Measurements from ENCODE around the gene GABARAPL1. TPM values are rescaled to one million over a fixed set of nuclear protein-coding genes. Genes with fewer than 3 reads are reported as not detected.
"Not testable (repeated sequence)": the region's sequence is repeated elsewhere in the genome, so short reads cannot be mapped to it uniquely, and the experiment has no call there.

Gene GABARAPL1
- total and polyA plus RNA-seq, 7 donors, result 36.1 to 268 (median 198) TPM

DNA sequence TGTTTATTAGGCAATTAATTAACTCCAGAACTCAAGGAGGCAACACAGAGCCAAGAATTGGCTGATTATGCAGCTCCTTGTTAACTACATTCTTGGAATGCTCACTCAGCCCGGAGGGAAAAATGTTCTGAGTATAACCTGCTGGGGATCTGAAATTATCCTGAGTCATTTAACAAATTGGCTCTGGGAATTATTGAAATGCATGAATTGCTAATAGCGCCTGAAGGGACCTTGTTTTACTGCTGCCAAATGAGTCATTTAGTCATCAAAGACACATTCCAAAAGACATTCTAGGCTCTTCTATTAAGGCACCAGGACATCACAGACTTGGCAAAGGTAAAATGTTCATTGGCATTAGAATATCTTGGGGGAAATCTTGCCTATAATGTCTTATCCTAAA, 20.8 kb upstream of the GABARAPL1 start:
- no peak overlapping the region for H3K4me3 ChIP-seq
- no peaks in the 10 kb centered on the region for H3K9me3 ChIP-seq
- H3K4me1 ChIP-seq, result no peaks in the 10 kb centered on the region
- ATAC-seq, result no peak
- intact Hi-C loops (cut with DNase I), result loop anchor here (1.0 to 10.0 kb wide), 3 partner anchors 38 to 157 kb away; partner anchors contain the start of gene CLEC9A (in 1 of the 2)
- H3K27ac ChIP-seq, result no peak overlapping the region
- WGBS, 3 donors, result 32 to 48% (median 36%) methylated on average over 2 of the region's 2 CpGs
- no peak for DNase-seq
- no peaks in the 10 kb centered on the region for H3K36me3 ChIP-seq (ENCODE audit: insufficient read depth in 1 of 2, low read depth in 1 of 2)
- H3K27me3 ChIP-seq (ENCODE audit: insufficient read depth in 3 of 3, low read length in 2 of 3), result no peaks in the 10 kb centered on the region
- TF ChIP-seq, protein P1, sequence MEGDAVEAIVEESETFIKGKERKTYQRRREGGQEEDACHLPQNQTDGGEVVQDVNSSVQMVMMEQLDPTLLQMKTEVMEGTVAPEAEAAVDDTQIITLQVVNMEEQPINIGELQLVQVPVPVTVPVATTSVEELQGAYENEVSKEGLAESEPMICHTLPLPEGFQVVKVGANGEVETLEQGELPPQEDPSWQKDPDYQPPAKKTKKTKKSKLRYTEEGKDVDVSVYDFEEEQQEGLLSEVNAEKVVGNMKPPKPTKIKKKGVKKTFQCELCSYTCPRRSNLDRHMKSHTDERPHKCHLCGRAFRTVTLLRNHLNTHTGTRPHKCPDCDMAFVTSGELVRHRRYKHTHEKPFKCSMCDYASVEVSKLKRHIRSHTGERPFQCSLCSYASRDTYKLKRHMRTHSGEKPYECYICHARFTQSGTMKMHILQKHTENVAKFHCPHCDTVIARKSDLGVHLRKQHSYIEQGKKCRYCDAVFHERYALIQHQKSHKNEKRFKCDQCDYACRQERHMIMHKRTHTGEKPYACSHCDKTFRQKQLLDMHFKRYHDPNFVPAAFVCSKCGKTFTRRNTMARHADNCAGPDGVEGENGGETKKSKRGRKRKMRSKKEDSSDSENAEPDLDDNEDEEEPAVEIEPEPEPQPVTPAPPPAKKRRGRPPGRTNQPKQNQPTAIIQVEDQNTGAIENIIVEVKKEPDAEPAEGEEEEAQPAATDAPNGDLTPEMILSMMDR (IDR thresholded peaks at IDR 0.05), result no peak

DNA sequence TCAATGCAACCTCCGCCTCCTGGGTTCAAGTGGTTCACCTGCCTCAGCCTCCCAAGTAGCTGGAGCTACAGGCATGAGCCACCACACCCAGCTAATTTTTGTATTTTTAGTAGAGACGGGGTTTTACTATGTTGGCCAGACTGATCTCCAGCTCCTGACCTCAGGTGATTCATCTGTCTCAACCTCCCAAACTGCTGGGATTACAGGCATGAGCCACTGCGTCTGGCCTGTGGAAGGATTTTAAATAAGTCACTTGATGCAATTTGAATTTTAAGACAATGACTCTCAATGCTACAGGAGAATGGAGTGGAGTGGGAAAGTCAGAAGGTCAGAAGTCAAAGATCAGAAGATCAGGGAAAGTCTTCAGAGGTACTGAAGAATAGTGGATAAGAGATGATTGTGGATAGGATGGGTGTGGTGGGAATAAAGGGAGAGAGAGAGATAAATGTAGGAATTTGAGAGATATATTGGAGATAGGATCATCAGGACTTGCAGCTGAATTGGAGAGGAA, 18.5 kb upstream of the GABARAPL1 start:
- intact Hi-C loops (cut with DNase I), result loop anchor here in 1 of 2 donors (10.0 kb wide), 1 partner anchor 159 kb away; the partner anchor contains the start of gene CLEC9A
- H3K9me3 ChIP-seq, result no peaks in the 10 kb centered on the region
- TF ChIP-seq, protein P1 (IDR thresholded peaks at IDR 0.05), result no peak
- no peaks in the 10 kb centered on the region for H3K4me1 ChIP-seq
- H3K36me3 ChIP-seq (ENCODE audit: insufficient read depth in 1 of 2, low read depth in 1 of 2), result no peaks in the 10 kb centered on the region
- H3K4me3 ChIP-seq, result no peak overlapping the region
- H3K27me3 ChIP-seq (ENCODE audit: insufficient read depth in 3 of 3, low read length in 2 of 3), result no peaks in the 10 kb centered on the region
- WGBS, 3 donors, result 86 to 97% (median 89%) methylated on average over 3 of the region's 3 CpGs
- DNase-seq (no peak), ATAC-seq (no peak)
- H3K27ac ChIP-seq, result no peak overlapping the region

DNA sequence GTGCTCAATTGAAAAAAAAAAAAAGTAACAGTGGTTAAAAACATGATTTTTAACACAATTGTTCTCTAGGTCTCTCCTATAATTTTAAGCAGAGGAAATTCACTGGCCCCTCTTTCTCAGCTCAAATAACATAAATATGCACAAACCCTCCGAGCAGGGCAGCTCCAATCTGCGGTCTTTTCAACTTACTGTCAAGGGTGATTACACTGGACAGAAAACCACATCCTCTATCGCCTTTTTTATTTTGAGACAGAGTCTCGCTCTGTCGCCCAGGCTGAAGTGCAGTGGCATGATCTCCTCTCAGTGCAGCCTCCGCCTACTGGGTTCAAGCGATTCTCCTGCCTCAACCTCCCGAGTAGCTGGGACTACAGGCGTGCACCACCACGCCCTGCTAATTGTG, 16.5 kb upstream of the GABARAPL1 start:
- H3K4me1 ChIP-seq, result no peaks in the 10 kb centered on the region
- H3K9me3 ChIP-seq, result no peaks in the 10 kb centered on the region
- H3K27ac ChIP-seq, result no peak overlapping the region
- TF ChIP-seq, protein P1 (IDR thresholded peaks at IDR 0.05), result no peak
- H3K4me3 ChIP-seq, result no peak overlapping the region
- no peaks in the 10 kb centered on the region for H3K36me3 ChIP-seq (ENCODE audit: insufficient read depth in 1 of 2, low read depth in 1 of 2)
- DNase-seq (no peak), ATAC-seq (no peak)
- no peaks in the 10 kb centered on the region for H3K27me3 ChIP-seq (ENCODE audit: insufficient read depth in 3 of 3, low read length in 2 of 3)
- WGBS, 3 donors, result 85% methylated on average over 10 of the region's 10 CpGs
- intact Hi-C loops (cut with DNase I), result loop anchor here in 1 of 2 donors (10.0 kb wide), 1 partner anchor 161 kb away; the partner anchor contains the start of gene CLEC9A

DNA sequence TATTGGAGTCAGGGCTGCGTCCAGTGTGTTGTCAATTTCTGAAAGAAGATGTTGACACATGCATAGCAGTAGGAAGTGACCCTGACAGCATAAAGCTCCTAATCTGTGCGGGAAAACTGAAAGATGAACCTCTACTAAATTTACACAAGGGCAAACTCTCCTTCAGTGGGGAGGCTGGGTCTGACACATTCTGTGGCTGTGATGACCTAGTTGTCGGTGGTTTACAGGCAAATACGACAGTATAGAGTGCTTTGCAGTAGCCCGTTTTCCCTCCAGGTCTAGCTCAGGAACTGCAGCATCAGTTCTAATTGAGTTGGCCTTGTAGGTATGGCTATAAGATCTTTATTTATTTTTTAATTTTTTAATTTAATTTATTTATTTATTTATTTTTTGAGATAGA, 14.8 kb upstream of the GABARAPL1 start:
- no peak for DNase-seq
- Histone ChIP-seq H3K27me3 (ENCODE audit: insufficient read depth in 3 of 3, low read length in 2 of 3) (no peaks in the 10 kb centered on the region), H3K36me3 (ENCODE audit: insufficient read depth in 1 of 2, low read depth in 1 of 2) (no peaks in the 10 kb centered on the region), H3K27ac (no peak overlapping the region), H3K4me3 (no peak overlapping the region), H3K4me1 (no peaks in the 10 kb centered on the region), H3K9me3 (no peaks in the 10 kb centered on the region)
- no peak for ATAC-seq
- WGBS, 3 donors, result 85 to 94% (median 86%) methylated on average over 5 of the region's 5 CpGs
- intact Hi-C loops (cut with DNase I), result loop anchor here in 1 of 2 donors (10.0 kb wide), 1 partner anchor 163 kb away; the partner anchor contains the start of gene CLEC9A
- TF ChIP-seq, protein P1 (IDR thresholded peaks at IDR 0.05), result no peak

DNA sequence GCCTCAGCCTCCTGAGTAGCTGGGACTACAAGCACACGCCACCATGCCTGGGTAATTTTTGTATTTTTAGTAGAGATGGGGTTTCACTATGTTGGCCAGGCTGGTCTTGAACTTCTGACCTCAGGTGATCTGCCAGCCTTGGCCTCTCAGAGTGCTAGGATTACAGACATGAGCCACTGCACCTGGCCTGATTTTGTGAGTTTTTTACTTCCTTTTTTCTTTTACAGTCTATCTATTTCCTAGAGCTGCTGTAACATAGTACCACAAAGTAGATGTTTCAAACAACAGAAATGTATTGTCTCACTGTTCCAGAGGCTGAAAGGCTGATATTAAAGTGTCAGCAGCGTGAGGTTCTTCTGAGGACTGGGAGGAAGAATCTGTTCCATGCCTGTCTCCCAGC, 8.2 kb upstream of the GABARAPL1 start:
- H3K4me1 ChIP-seq; H3K27me3 ChIP-seq (ENCODE audit: insufficient read depth in 3 of 3, low read length in 2 of 3); DNase-seq; H3K4me3 ChIP-seq; H3K36me3 ChIP-seq (ENCODE audit: insufficient read depth in 1 of 2, low read depth in 1 of 2); ATAC-seq; H3K27ac ChIP-seq; H3K9me3 ChIP-seq; intact Hi-C loops (cut with DNase I): not testable (repeated sequence)
- 63 to 93% (median 68%) methylated on average over 2 of the region's 2 CpGs for WGBS, 3 donors
